ENCODE results near the gene INTS1.

The INTS1 gene

GRCh38 chr7:1511444-1512422 is 7.5 kb upstream of the INTS1 start:
- Mint-ChIP-seq H3K36me3 (no peaks in the 10 kb centered on the region), H3K4me1 (peaks cover 50% of the 10 kb centered on the region), H3K27me3 (peaks cover 13% of the 10 kb centered on the region), H3K27ac (no peak overlapping the region), H3K9me3 (no peaks in the 10 kb centered on the region), H3K4me3 (no peak overlapping the region)
- CTCF ChIA-PET: no interaction called here
- no peak for DNase-seq

GRCh38 chr7:1510780-1511154 is 6.6 kb upstream of the INTS1 start:
- Mint-ChIP-seq H3K9me3 (no peaks in the 10 kb centered on the region), H3K27me3 (peaks cover 11% of the 10 kb centered on the region), H3K4me1 (peaks cover 56% of the 10 kb centered on the region), H3K4me3 (no peak overlapping the region), H3K36me3 (no peaks in the 10 kb centered on the region), H3K27ac (no peak overlapping the region)
- DNase-seq: no peak
- CTCF ChIA-PET: no interaction called here

- Mint-ChIP-seq H3K4me3 (no peak overlapping the region), H3K4me1 (peaks cover 63% of the 10 kb centered on the region), H3K9me3 (no peaks in the 10 kb centered on the region), H3K27ac (no peak overlapping the region), H3K27me3 (peaks cover 7% of the 10 kb centered on the region), H3K36me3 (no peaks in the 10 kb centered on the region)
- no peak for DNase-seq
- CTCF ChIA-PET: no interaction called here
Observed at GRCh38 chr7:1509226-1509625, 5.0 kb upstream of the INTS1 start.

- Mint-ChIP-seq H3K27me3 (peaks cover 7% of the 10 kb centered on the region), H3K4me3 (no peak overlapping the region), H3K9me3 (no peaks in the 10 kb centered on the region), H3K27ac (peak overlapping the region; percentile 76), H3K36me3 (no peaks in the 10 kb centered on the region), H3K4me1 (peaks cover 60% of the 10 kb centered on the region)
- CTCF ChIA-PET: no interaction called here
- no peak for DNase-seq
Observed at GRCh38 chr7:1508277-1508758, 4.1 kb upstream of the INTS1 start.

- Mint-ChIP-seq H3K27me3 (peaks cover 7% of the 10 kb centered on the region), H3K4me1 (peaks cover 55% of the 10 kb centered on the region), H3K27ac (peak overlapping the region; percentile 60), H3K4me3 (peak overlapping the region; percentile 68), H3K9me3 (no peaks in the 10 kb centered on the region), H3K36me3 (peaks cover 15% of the 10 kb centered on the region)
- CTCF ChIA-PET: interaction anchor here (1.1 to 1.6 kb wide), 3 partner anchors 26 to 52 kb away, joined by 3 to 4 read pairs (median 3); no protein-coding TSS in a partner anchor
- peak; percentile 46 for DNase-seq
Observed at GRCh38 chr7:1505731-1506550, 1.8 kb upstream of the INTS1 start.

GRCh38 chr7:1503390-1503789 is 799 bp downstream of the INTS1 start:
- H3K27me3 Mint-ChIP-seq: peaks cover 3% of the 10 kb centered on the region
- H3K4me3 Mint-ChIP-seq: peak overlapping the region; percentile 88
- H3K9me3 Mint-ChIP-seq: no peaks in the 10 kb centered on the region
- H3K27ac Mint-ChIP-seq: peak overlapping the region; percentile 70
- DNase-seq: no peak
- H3K36me3 Mint-ChIP-seq: peaks cover 21% of the 10 kb centered on the region
- H3K4me1 Mint-ChIP-seq: peaks cover 54% of the 10 kb centered on the region
- CTCF ChIA-PET: interaction anchor here (2.2 kb wide), 1 partner anchor 53 kb away, joined by 6 read pairs; the partner anchor contains the start of gene TMEM184A

- H3K27ac Mint-ChIP-seq: peak overlapping the region; percentile 33
- CTCF ChIA-PET: interaction anchor here (2.2 kb wide), 1 partner anchor 53 kb away, joined by 6 read pairs; the partner anchor contains the start of gene TMEM184A
- no peak for DNase-seq
- peak overlapping the region; percentile 88 for H3K4me3 Mint-ChIP-seq
- peaks cover 50% of the 10 kb centered on the region for H3K4me1 Mint-ChIP-seq
- H3K9me3 Mint-ChIP-seq: no peaks in the 10 kb centered on the region
- peaks cover 3% of the 10 kb centered on the region for H3K27me3 Mint-ChIP-seq
- H3K36me3 Mint-ChIP-seq: peaks cover 24% of the 10 kb centered on the region
Observed at GRCh38 chr7:1502845-1503244, 1.3 kb downstream of the INTS1 start.

- Mint-ChIP-seq H3K9me3 (no peaks in the 10 kb centered on the region), H3K36me3 (peaks cover 31% of the 10 kb centered on the region), H3K27me3 (peaks cover 3% of the 10 kb centered on the region), H3K4me1 (peaks cover 40% of the 10 kb centered on the region), H3K27ac (no peak overlapping the region), H3K4me3 (peak overlapping the region; percentile 88)
- no peak for DNase-seq
- CTCF ChIA-PET: no interaction called here
Observed at GRCh38 chr7:1501487-1502270, 2.5 kb downstream of the INTS1 start.

- Mint-ChIP-seq H3K4me3 (no peak overlapping the region), H3K9me3 (no peaks in the 10 kb centered on the region), H3K27me3 (no peaks in the 10 kb centered on the region), H3K27ac (peak overlapping the region; percentile 65), H3K36me3 (peaks cover 32% of the 10 kb centered on the region), H3K4me1 (peaks cover 32% of the 10 kb centered on the region)
- CTCF ChIA-PET: no interaction called here
- DNase-seq: no peak
Observed at GRCh38 chr7:1500064-1500807, 4.0 kb downstream of the INTS1 start.

GRCh38 chr7:1499367-1500029 is 4.7 kb downstream of the INTS1 start:
- CTCF ChIA-PET: no interaction called here
- Mint-ChIP-seq H3K4me1 (peaks cover 29% of the 10 kb centered on the region), H3K27ac (no peak overlapping the region), H3K4me3 (no peak overlapping the region), H3K27me3 (no peaks in the 10 kb centered on the region), H3K9me3 (no peaks in the 10 kb centered on the region), H3K36me3 (peaks cover 32% of the 10 kb centered on the region)
- DNase-seq: no peak

GRCh38 chr7:1498370-1499305 is 5.6 kb downstream of the INTS1 start:
- peaks cover 28% of the 10 kb centered on the region for H3K4me1 Mint-ChIP-seq
- H3K27ac Mint-ChIP-seq: peak overlapping the region; percentile 7
- no peak overlapping the region for H3K4me3 Mint-ChIP-seq
- peaks cover 32% of the 10 kb centered on the region for H3K36me3 Mint-ChIP-seq
- no peaks in the 10 kb centered on the region for H3K9me3 Mint-ChIP-seq
- CTCF ChIA-PET: no interaction called here
- H3K27me3 Mint-ChIP-seq: no peaks in the 10 kb centered on the region
- DNase-seq: no peak

- H3K9me3 Mint-ChIP-seq: no peaks in the 10 kb centered on the region
- H3K27ac Mint-ChIP-seq: no peak overlapping the region
- CTCF ChIA-PET: no interaction called here
- peaks cover 16% of the 10 kb centered on the region for H3K4me1 Mint-ChIP-seq
- no peak for DNase-seq
- H3K4me3 Mint-ChIP-seq: no peak overlapping the region
- peaks cover 29% of the 10 kb centered on the region for H3K36me3 Mint-ChIP-seq
- H3K27me3 Mint-ChIP-seq: no peaks in the 10 kb centered on the region
Observed at GRCh38 chr7:1497293-1497927, 6.8 kb downstream of the INTS1 start.
